Activated naive CD4-positive, alpha-beta T cell treated with anti-CD3 and anti-CD28 coated beads, Interleukin-2, amount 50 U/mL, for 16 hours (primary cell): ENCODE measurements around the gene SPAG7.
"Not testable (repeated sequence)": the region's sequence is repeated elsewhere in the genome, so short reads cannot be mapped to it uniquely, and the experiment has no call there.

Experiments
- DNase-seq: peaks from one replicate; pipeline ENCODE4 v3.0.0-alpha.2; 2020

Gene SPAG7

DNA sequence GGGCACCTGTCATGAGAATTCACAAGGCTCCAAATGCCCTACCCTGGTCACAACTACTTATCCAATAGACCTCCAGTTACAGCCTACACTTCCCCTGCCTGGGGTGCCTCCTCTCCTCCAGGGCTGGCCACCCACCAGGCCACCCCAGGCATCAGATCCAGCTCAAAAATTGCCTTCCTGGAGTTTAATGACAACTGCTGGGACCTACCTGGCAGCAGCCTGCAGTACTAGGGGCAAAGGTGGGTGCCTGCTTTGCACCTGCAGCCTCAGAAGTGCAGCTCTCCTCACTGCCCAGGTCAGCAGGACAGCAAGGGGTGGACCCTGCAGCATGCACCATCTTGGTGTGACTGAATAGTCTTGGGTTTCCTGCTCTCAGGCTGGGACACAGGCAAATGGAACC lies 32.0 kb downstream of the SPAG7 start:
- DNase-seq = no peak

DNA sequence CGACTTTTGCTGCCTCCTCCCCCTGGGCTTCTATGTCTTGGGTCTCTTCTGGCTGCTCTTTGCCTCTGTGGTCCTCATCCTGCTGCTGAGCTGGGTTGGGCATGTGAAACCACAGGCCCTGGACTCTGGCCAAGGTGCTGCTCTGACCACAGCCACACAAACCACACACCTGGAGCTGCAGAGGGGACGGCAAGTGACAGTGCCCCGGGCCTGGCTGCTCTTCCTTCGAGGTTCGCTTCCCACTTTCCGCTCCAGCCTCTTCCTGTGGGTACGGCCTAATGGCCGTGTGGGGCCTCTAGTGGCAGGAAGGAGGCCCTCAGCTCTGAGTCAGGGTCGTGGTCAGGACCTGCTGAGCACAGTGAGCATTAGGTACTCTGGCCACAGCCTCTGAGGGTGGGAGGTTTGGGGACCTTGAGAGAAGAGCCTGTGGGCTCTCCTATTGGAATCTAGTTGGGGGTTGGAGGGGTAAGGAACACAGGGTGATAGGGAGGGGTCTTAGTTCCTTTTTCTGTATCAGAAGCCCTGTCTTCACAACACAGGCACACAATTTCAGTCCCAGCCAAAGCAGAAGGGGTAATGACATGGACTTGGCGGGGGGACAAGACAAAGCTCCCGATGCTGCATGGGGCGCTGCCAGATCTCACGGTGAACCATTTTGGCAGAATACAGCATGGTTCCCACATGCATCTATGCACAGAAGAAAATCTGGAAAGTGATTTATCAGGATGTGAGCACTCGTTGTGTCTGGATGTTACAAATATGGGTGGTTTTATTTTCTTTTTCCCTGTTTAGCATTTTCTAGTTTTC lies 33.2 kb downstream of the SPAG7 start:
- no peak for DNase-seq

DNA sequence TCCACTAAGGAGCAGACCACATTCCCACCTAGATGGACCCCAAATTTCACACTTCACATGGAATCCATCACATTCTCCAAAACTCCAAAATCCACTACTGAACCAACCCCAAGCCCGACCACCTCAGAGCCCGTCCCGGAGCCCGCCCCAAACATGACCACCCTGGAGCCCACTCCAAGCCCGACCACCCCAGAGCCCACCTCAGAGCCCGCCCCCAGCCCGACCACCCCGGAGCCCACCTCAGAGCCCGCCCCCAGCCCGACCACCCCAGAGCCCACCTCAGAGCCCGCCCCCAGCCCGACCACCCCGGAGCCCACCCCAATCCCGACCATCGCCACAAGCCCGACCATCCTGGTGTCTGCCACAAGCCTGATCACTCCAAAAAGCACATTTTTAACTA lies 34.0 kb downstream of the SPAG7 start:
- no peak for DNase-seq

DNA sequence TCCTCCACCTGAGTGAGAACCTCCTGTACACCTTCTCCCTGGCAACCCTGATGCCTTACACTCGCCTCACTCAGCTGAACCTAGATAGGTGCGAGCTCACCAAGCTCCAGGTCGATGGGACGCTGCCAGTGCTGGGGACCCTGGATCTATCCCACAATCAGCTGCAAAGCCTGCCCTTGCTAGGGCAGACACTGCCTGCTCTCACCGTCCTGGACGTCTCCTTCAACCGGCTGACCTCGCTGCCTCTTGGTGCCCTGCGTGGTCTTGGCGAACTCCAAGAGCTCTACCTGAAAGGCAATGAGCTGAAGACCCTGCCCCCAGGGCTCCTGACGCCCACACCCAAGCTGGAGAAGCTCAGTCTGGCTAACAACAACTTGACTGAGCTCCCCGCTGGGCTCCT lies 34.9 kb downstream of the SPAG7 start:
- DNase-seq = no peak

DNA sequence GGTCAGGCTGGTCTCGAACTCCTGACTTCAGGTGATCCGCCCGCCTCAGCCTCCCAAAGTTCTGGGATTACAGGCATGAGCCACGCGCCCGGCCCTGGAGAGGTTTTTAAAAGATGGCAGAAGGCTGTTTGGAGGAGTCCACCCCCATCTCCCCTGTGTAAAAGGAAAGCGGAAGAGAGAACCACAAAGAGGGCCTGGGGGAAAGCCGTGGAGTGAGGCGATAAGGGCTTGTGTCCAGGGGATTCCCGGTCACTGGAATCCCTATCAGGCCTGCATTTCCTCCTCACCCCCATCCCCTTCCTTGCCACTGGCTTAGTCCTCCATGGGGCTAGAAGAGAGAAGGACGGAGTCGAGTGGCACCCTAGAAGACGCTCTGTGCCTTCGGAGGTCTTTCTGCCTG lies 35.7 kb downstream of the SPAG7 start, which contains the start of gene GP1BA:
Gene GP1BA, plus strand, starts transcription at position 315 of the 400 bp plus-strand sequence. CDS start 328 bp downstream, outside the sequence.
- no peak for DNase-seq

DNA sequence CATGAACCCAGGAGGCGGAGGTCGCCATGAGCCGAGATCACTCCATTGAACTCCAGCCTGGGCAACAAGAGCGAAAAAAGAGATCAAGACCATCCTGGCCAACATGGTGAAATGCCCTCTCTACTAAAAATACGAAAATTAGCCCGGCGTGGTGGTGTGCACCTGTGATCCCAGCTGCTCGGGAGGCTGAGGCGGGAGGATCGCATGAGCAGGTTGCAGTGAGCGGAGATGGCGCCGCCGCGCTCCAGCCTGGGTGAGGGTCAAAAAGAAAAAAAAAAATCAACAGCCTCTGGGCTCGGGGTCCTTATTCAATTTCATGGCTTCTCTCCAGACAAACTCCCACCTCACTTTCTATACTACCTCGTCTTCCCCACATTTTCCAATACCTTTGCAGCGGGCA lies 38.7 kb downstream of the SPAG7 start:
- no peak for DNase-seq

DNA sequence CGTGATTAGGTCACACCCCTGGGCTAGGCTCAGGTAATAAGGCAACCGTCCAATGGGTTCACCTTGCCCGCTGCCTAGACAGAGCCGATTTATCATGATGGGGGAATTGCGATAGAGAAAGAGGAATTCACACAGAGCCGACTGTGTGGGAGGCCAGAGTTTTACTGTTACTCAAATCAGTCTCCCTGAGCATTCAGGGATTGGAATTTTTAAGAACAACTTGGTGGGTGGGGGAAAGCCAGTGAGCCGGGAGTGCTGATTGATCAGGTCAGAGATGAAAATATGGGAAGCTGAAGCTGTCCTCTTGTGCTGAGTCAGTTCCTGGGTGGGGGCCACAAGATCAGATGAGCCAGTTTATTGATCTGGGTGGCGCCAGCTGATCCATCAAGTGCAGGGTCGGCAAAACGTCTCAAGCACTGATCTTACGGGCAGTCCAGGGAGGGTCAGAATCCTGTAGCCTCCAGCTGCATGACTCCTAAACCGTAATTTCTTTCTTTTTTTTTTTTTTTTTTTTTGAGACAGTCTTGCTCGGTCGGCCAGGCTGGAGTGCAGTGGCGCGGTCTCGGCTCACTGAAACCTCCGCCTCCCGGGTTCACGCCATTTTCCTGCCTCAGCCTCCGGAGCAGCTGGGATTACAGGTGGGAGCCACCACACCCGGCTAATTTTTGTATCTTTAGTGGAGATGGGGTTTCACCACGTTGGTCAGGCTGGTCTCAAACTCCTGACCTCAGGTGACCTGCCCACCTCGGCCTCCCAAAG lies 40.9 kb downstream of the SPAG7 start:
- DNase-seq = not testable (repeated sequence)

DNA sequence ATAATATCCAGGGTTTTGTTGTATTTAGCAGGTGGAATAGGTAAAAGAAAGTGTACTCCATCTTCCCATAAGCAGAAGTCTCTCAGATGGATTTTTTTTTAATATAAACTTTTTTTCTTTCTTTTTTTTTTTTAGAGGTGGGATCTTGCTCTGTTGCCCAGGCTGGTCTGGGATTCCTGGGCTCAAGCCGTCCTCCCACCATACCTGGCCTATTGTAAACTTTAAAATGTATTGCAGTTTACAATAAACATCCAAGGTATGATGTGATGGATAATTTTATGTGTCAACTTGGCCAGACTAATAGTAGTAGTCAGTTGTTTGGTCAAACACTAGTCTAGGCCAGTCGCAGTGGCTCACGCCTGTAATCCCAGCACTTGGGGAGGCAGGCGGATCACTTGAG lies 46.3 kb downstream of the SPAG7 start:
- DNase-seq = no peak

DNA sequence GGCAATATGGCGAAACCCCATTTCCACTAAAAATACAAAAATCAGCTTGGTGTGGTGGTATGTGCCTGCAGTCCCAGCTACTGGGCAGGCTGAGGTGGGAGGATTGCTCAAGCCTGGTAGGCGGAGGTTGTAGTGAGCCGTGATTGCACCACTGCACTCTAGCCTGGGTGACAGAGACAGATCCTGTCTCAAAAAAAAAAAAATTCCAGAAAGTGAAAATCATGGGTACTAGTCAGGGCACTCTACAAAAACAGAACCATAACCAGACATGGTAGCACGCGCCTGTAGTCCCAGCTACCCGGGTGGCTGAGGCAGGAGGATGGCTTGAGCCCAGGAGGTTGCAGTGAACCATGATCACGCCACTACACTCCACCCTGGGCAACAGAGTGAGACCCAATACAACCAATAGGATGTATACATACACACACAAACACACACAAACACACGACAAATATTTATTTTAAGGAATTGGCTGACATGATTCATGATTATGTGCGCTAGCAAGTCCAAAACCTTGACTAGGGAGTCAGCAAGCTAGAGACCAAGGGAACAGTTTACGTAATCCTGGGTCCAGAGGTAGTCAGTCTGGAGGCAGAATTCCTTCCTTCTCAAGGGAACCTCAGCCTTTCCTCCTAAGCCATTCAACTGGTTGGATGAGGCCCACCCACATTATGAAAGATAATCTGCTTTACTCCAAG lies 47.1 kb downstream of the SPAG7 start:
- no peak for DNase-seq

DNA sequence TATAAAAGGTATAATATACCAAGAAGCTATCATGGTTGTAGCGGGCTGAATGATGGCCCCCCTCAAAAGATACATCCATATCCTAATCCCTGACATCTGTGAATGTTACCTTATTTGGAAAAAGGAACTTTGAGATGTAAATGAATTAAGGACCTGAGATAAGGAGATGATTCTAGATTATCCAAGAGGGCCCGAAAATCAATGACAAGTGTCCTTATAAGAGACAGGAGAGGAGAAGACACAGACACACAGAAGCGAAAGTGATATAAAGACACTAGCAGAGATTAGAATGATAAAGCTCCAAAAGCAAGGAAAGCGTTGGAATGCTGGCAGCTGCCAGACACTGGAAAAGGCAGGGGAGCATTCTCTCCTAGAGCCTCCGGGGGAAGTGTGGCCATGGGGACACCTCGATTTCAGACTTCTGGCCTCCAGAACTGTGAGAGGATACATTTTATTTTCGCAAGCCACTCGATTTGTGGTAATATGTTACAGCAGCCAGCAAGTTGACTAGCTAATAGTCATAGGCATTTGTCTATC lies 48.0 kb downstream of the SPAG7 start:
- DNase-seq = no peak

DNA sequence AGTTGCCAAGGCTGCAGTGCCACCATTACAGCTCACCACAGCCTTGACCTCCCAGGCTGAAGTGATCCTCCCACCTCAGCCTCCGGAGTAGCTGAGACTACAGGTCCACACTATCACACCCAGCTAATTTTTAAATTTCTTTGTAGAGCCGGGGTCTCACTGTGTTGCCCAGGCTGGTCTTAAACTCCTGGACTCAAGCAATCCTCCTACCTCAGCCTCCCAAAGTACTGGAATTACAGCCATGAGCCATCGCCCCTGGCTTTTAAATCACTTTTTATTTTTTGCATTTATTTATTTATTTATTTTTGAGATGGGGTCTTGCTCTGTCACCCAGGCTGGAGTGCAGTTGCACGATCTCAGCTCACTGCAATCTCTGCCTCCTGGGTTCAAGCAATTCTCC lies 53.1 kb downstream of the SPAG7 start:
- not testable (repeated sequence) for DNase-seq

DNA sequence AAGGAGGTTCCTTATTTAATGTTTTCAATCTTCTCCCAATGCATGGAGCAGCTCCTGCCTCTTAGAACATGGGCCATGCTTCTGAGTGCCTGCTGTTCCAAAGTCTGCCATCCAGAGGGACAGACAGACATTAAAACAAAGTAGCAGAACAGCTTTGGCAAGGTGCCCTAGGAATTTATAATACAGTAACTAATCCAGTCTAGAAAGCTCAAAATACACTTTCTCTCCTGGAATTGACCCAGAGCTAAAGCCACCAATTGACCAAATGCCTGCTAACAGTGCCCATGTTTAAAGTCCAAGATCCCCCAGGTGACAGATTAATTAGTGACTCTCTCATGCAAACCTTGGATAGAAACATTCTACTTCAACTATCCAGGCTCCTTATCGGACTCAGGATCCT lies 53.6 kb downstream of the SPAG7 start:
- no peak for DNase-seq
